NOMO-1 (cell line): Measurements from ENCODE around the gene KCNK15.
A peak's percentile ranks its signal among the peaks of the same experiment; 100 is the strongest.

Experiments
- DNase-seq, 2 experiments: peaks; one replicate each; lab custom pipeline; 2025; ENCODE audit not compliant: unreplicated experiment in 2 of 2; lab: John Stamatoyannopoulos, UW

KCNK15 gene

GRCh38 chr20:44781791-44782190 is 36.1 kb downstream of the KCNK15 start:
- DNase-seq = no peak

DNA sequence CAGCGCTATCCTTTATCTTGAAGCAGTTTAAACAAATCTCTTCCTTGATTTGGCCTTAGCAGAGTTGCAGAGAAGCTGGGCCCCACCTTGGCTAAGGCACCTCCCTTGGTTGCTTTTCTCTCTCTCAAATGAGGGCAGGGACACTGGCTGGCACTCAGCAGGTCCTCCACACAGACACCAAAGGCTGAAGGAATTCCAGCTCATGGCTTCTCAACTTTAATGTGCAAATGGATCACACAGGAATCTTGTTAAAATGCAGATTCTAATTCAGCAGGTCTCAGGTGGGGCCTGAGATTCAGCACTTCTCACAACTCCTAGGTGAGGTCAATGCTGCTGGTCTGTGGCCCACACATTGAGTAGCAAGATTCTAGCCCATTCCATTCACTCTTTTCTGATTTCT is 39.0 kb downstream of the KCNK15 start:
- DNase-seq = no peak

DNA sequence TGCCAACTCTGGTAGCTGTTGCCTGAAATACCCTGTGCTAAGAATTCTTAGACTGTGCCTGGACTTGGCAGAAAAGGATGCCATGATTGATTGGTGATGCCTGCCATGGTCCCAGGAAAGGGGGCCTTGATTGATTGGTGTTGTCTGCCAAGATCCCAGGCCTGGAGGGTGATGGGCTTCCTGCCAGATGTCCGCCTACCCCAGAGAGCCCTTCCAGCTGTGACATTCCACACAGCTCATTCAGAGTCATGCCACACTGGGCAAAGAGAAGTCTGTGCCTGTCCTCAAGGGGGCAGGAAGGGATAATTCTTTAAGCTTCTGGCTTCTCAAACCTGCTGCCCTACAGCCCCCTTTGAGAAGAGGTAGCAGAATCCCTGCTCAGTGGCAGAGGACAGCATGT is 40.1 kb downstream of the KCNK15 start:
- DNase-seq = no peak

GRCh38 chr20:44787299-44787698 is 41.6 kb downstream of the KCNK15 start:
- DNase-seq = no peak

- no peak for DNase-seq
These were observed 43.2 kb downstream of the KCNK15 start for GRCh38 chr20:44788706-44789456.

DNA sequence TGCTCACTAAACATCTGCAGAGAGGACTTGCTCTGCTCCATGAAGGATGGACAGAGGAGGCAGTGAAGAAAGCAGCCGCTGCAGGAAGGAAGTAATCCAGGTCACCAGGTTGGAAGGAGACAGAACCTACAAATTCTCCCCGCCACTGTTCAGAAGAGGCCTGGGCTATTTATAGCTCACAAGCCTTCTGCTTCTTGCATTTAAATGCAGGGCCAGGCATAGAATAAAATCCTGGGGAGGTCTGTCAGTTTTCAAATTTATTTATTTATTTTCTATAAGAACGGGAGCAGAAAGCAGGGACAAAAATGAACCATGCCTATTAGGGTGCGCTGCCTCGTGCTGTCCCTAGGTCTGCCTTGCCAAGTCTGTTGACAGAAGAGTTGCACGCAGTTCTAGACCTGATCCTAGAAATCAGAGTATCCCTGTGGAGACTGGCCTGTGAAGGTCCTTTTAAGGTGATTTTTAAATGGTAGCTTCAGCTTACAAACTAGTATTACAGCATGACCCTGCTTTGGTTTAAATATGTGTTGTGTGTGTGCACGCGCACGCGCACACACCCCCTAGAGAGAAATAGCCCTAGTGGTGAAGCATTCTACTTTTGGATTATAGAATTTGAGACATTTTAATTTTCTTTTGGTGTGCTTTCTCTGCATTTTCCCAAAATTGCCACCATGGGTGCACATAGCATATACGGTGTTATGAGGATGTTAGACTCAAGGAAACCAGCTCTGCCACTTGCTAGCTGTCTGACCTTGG is 45.2 kb downstream of the KCNK15 start:
- no peak for DNase-seq

GRCh38 chr20:44792796-44793195 is 47.1 kb downstream of the KCNK15 start:
- peak; percentile 41 to 55 for DNase-seq

- no peak for DNase-seq
These were observed 50.2 kb downstream of the KCNK15 start for GRCh38 chr20:44795836-44796235.

DNA sequence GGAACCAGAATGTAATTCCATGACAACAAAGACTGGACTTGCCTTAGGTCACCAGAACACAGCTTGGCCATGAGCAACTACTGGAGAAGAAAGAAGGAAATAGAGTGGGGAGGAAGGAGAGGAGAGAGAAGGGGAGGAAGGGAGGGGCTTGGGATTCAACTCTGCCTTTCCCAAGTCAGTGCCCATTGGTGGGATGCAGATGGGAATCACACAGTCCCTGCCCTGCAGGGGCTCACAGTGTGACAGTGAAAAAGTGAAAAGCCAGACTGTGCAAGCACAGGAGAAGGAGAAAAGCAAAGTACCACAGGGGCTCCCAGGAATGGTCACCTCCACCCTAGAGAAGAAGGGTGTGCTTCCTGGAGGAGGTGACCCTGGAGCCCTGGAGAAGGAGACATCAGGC is 50.6 kb downstream of the KCNK15 start:
- DNase-seq = no peak

GRCh38 chr20:44796758-44797457 is 51.2 kb downstream of the KCNK15 start:
- no peak for DNase-seq

DNA sequence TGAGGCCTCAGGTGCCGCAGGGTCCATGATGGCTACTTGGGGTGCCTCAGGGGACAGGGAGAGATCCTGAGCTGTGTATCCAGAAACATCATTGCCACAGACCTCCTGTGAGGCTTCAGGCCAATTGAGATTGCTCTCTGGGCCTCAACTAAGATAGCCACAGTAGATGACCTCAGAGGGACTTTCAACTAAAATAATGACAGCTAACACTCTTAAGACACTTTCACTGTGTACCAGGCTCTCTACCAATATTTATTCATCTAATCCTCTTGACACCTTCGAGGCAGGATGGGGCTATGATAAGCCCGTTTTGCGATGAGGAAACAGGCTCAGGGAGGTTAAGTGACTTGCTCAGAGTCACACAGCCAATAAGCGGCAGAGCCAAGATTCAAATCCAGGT is 54.0 kb downstream of the KCNK15 start:
- no peak for DNase-seq

GRCh38 chr20:44800391-44801046 is 54.9 kb downstream of the KCNK15 start:
- no peak for DNase-seq
